ENCODE measurements around the gene BABAM2.

BABAM2 gene

DNA sequence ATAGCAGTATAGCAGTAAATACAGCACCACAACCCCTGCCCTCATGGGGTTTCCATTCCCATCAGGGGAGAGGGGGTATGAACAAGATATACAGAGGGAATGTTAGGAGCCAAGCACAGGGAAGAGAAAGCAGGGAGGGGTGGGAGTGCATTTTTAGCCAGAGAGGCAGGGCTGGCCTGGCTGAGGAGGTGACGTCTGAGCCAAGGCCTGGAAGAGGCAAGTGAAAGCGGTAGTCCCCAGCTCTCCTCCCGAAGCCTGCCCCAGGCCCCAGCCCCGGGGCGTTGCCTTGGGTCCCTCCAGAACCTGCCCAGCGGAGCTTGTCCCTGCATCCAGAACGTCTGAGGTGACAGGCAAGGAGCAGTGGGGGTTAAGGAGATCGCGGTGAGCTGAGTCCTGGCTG, 457.1 kb downstream of the BABAM2 start:
- Histone ChIP-seq H3K9me3 (ENCODE audit: insufficient read depth, low read length, severe bottlenecking) (no peaks in the 10 kb centered on the region), H2AFZ (ENCODE audit: low read depth, low read length) (no peak overlapping the region), H3K79me2 (ENCODE audit: insufficient read depth, low read length) (no peaks in the 10 kb centered on the region), H4K20me1 (ENCODE audit: insufficient read depth, low read length) (no peaks in the 10 kb centered on the region), H3K4me3 (ENCODE audit: low read depth in 1 of 2, low read length in 2 of 2) (no peak overlapping the region), H3K27me3 (ENCODE audit: insufficient read depth, low read length, poor library complexity) (no peaks in the 10 kb centered on the region), H3K36me3 (ENCODE audit: insufficient read depth, low read length) (no peaks in the 10 kb centered on the region), H3K4me1 (ENCODE audit: insufficient read depth, low read length) (no peaks in the 10 kb centered on the region), H3K27ac (ENCODE audit: low read length) (no peak overlapping the region), H3K9ac (ENCODE audit: low read depth, low read length) (no peak overlapping the region), H3K4me2 (ENCODE audit: insufficient read depth, low read length) (no peak overlapping the region)
- TF ChIP-seq, protein P1, sequence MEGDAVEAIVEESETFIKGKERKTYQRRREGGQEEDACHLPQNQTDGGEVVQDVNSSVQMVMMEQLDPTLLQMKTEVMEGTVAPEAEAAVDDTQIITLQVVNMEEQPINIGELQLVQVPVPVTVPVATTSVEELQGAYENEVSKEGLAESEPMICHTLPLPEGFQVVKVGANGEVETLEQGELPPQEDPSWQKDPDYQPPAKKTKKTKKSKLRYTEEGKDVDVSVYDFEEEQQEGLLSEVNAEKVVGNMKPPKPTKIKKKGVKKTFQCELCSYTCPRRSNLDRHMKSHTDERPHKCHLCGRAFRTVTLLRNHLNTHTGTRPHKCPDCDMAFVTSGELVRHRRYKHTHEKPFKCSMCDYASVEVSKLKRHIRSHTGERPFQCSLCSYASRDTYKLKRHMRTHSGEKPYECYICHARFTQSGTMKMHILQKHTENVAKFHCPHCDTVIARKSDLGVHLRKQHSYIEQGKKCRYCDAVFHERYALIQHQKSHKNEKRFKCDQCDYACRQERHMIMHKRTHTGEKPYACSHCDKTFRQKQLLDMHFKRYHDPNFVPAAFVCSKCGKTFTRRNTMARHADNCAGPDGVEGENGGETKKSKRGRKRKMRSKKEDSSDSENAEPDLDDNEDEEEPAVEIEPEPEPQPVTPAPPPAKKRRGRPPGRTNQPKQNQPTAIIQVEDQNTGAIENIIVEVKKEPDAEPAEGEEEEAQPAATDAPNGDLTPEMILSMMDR (IDR thresholded peaks at IDR 0.05; ENCODE audit: borderline replicate concordance, extremely low read depth, low read length, poor library complexity, severe bottlenecking) = no peak
- TF ChIP-seq EZH2 (IDR thresholded peaks at IDR 0.05; ENCODE audit: borderline replicate concordance, low read depth, low read length, severe bottlenecking) = no peak
- DNase-seq (no peak), ATAC-seq (ENCODE audit: insufficient read depth, low read depth) (no peak)

DNA sequence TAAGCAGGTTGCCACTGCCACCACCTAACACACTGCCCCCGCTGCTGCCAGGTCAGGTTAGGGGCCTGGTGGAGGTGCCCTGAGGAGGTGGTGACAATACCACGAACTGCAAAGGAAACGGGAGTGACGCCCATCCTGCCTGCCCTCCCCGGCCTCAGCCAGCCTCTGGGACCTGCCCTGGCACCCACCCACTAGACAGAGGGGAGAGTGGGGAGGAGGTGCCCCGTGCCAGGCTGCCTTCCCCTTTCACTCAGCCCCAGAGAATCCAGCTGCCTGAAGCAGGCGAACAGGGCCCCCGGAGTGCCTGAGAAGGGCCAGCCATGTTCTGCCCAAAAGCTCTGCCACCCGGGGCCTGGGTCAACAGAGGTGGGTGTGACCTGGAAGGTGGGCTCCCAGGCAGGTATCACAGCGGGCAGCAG, 457.6 kb downstream of the BABAM2 start:
- Histone ChIP-seq H3K9me3 (ENCODE audit: insufficient read depth, low read length, severe bottlenecking) (no peaks in the 10 kb centered on the region), H3K9ac (ENCODE audit: low read depth, low read length) (no peak overlapping the region), H3K4me1 (ENCODE audit: insufficient read depth, low read length) (no peaks in the 10 kb centered on the region), H3K27ac (ENCODE audit: low read length) (no peak overlapping the region), H3K79me2 (ENCODE audit: insufficient read depth, low read length) (no peaks in the 10 kb centered on the region), H3K27me3 (ENCODE audit: insufficient read depth, low read length, poor library complexity) (no peaks in the 10 kb centered on the region), H4K20me1 (ENCODE audit: insufficient read depth, low read length) (no peaks in the 10 kb centered on the region), H2AFZ (ENCODE audit: low read depth, low read length) (no peak overlapping the region), H3K4me3 (ENCODE audit: low read depth in 1 of 2, low read length in 2 of 2) (no peak overlapping the region), H3K36me3 (ENCODE audit: insufficient read depth, low read length) (no peaks in the 10 kb centered on the region), H3K4me2 (ENCODE audit: insufficient read depth, low read length) (no peak overlapping the region)
- TF ChIP-seq, protein P1 (IDR thresholded peaks at IDR 0.05; ENCODE audit: borderline replicate concordance, extremely low read depth, low read length, poor library complexity, severe bottlenecking) = no peak
- TF ChIP-seq EZH2 (IDR thresholded peaks at IDR 0.05; ENCODE audit: borderline replicate concordance, low read depth, low read length, severe bottlenecking) = no peak
- DNase-seq (no peak), ATAC-seq (ENCODE audit: insufficient read depth, low read depth) (peak; percentile 44; the same call in 2 of the 3 replicates)

DNA sequence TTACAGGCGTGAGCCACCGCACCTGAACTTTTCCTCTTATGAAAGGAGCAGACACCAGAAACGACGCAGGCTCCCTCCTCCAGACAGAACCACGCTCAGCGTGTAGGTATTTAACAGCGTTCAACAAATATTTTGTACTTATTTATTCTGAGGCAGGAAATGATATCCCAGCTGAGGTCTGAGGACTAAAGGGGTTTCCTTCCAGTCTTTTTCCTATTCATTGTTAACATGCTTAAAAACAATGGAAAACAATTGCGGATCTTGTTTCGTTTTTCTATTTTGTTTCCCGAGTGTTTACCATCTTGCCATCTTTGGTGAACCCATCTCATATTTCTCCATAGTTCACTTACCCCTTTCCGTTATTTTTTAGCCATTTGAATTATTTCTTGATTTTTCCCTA, 458.4 kb downstream of the BABAM2 start:
- Histone ChIP-seq H3K36me3 (ENCODE audit: insufficient read depth, low read length) (no peaks in the 10 kb centered on the region), H3K27me3 (ENCODE audit: insufficient read depth, low read length, poor library complexity) (no peaks in the 10 kb centered on the region), H3K9me3 (ENCODE audit: insufficient read depth, low read length, severe bottlenecking) (no peaks in the 10 kb centered on the region), H3K4me2 (ENCODE audit: insufficient read depth, low read length) (no peak overlapping the region), H4K20me1 (ENCODE audit: insufficient read depth, low read length) (no peaks in the 10 kb centered on the region), H3K79me2 (ENCODE audit: insufficient read depth, low read length) (no peaks in the 10 kb centered on the region), H2AFZ (ENCODE audit: low read depth, low read length) (no peak overlapping the region), H3K4me3 (ENCODE audit: low read depth in 1 of 2, low read length in 2 of 2) (no peak overlapping the region), H3K27ac (ENCODE audit: low read length) (no peak overlapping the region), H3K9ac (ENCODE audit: low read depth, low read length) (no peak overlapping the region), H3K4me1 (ENCODE audit: insufficient read depth, low read length) (no peaks in the 10 kb centered on the region)
- ATAC-seq (ENCODE audit: insufficient read depth, low read depth) (no peak), DNase-seq (no peak)
- TF ChIP-seq, protein P1 (IDR thresholded peaks at IDR 0.05; ENCODE audit: borderline replicate concordance, extremely low read depth, low read length, poor library complexity, severe bottlenecking) = no peak
- no peak for TF ChIP-seq EZH2 (IDR thresholded peaks at IDR 0.05; ENCODE audit: borderline replicate concordance, low read depth, low read length, severe bottlenecking)

Measured in DND-41 (cell line).